Measurements from ENCODE around the gene TESPA1. TPM values are rescaled to one million over a fixed set of nuclear protein-coding genes. Genes with fewer than 3 reads are reported as not detected.
A peak's percentile ranks its signal among the peaks of the same experiment; 100 is the strongest.
"Not testable (repeated sequence)": the region's sequence is repeated elsewhere in the genome, so short reads cannot be mapped to it uniquely, and the experiment has no call there.

TESPA1 gene
- total RNA-seq, 2 donors from 2014 or later = 0.55 to 1.8 TPM

DNA sequence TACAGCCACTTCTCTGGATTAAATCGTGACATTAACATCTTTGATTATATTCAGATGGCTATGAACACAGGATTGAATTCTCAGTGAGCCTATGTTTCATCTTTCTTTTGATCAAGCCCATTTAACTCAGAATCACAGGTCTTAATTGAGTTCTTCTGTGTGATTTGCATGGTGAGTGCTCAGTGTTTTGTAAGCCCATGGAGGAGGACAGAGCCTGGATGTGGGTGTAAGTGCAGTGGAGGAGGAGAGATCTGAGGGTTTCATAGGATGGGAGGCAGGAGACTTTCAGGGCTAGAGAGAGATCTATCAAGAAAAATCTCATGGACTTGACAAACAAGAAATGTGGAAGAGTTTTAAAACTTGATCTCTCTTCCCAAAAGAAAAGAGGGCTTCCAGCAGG is 5.3 kb upstream of the TESPA1 start:
- no peak for DNase-seq
- ATAC-seq = no peak
- intact Hi-C loops (cut with DNase I, micrococcal nuclease) = loop anchor here in 1 of 2 donors (10.0 kb wide), 1 partner anchor 85 kb away; no protein-coding TSS in a partner anchor

GRCh38 chr12:54988402-54989054 is 4.0 kb upstream of the TESPA1 start:
- ATAC-seq (no peak), DNase-seq (peak; percentile 40 to 67)
- intact Hi-C loops (cut with DNase I, micrococcal nuclease) = no loop called here

DNA sequence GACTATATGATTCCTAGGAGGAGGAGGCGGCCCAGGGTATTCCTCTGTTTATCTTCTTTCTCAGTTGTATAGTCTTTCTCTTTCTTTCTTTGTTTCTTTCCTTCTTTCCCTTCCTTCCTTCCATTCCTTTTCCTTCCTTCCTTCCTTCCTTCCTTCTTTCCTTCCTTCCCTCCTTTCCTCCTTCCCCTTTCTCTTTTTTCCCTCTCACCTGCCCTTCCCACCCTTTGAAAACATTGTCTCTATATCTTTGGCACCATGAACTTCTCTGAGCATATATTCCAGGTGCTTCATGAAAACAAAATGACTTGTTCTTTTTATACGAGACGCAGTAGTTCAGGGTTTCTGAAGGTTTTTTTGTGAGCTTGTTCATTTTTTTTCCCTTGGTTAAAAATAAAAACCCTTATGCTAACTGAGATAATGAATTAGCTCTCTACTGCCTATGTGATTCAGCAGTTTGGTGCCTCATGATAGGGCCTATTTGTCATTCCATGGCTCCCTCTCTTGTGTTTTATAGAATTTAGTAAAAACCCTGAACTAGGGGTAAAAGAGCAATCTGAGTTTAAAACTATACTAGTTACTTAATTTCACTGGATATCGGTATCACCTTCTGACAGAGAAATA is 3.2 kb upstream of the TESPA1 start:
- ATAC-seq (no peak), DNase-seq (no peak)
- intact Hi-C loops (cut with DNase I, micrococcal nuclease) = no loop called here

- ATAC-seq; DNase-seq; intact Hi-C loops (cut with DNase I, micrococcal nuclease): not testable (repeated sequence)
Observed at GRCh38 chr12:54986773-54987172, 2.2 kb upstream of the TESPA1 start.

DNA sequence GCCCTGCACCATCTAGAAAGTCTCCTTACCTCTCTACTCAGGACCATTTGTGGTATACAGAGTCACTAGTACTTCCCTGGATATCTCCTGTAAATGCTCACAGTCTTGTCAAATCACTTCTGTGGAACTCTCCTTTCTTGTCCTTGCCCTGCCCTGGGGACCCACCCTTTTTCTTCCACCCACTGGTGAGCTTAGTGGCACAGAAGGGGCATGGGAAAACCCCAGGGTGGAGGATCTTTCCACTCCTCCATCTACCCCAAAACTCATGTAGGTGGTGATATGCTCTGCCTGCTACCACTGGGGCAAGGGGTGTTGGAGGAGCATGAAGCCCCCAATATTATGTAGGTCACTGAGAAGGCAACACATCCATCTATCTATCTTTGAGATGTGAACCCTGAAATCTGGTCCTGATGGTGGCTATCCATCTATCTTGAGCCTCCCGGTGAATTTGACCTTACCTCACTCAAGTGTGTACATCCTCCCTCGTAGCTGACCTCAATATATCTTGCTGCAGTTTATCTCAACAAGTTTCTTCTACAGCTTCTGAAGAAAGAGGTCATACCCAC is 943 bp downstream of the TESPA1 start:
- intact Hi-C loops (cut with DNase I, micrococcal nuclease) = no loop called here
- DNase-seq (no peak), ATAC-seq (no peak)

DNA sequence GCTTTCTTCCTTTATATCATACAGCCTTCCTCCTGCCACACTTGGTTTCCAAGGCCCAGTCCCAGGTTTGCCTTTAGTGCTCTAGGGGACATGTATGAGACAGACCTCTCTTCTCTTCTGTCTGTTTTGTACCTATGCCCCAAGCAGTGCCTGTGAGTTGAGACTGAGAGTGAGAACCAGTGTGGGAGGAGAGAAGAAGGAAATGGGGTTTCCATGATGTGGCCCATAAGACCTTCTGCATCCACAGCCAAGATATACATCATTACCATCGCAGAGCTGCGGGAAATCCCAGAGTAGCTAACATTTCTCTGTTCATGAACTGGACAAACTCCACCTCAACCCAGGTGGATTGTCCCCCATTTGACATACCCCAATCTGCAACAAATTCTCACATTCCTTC is 2.8 kb downstream of the TESPA1 start:
- ATAC-seq = no peak
- no peak for DNase-seq
- intact Hi-C loops (cut with DNase I, micrococcal nuclease) = no loop called here

GRCh38 chr12:54980341-54980740 is 4.2 kb downstream of the TESPA1 start:
- DNase-seq (no peak), ATAC-seq (no peak)
- intact Hi-C loops (cut with DNase I, micrococcal nuclease) = no loop called here

- intact Hi-C loops (cut with DNase I, micrococcal nuclease) = no loop called here
- no peak for ATAC-seq
- no peak for DNase-seq
Observed at GRCh38 chr12:54977857-54978256, 6.7 kb downstream of the TESPA1 start.

DNA sequence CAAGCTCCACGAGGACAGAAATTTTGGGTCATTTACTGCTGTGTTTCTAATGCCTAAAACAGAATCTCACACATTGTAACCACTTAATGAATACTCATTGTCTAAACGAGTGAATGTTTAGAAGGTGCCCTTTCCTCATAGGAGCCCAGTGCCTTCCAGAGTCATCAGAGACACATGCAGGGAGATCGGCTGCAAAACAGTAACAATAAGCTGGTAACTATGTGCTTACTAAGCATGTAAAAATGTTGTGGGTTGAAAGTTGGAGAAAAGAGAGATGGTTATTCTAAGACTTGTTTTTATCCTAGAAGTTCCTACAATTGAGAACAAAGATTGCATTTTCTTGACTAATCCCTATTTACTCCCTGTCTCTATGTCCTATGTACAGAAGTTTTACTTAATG is 7.4 kb downstream of the TESPA1 start:
- no peak for DNase-seq
- ATAC-seq = no peak
- intact Hi-C loops (cut with DNase I, micrococcal nuclease) = no loop called here

DNA sequence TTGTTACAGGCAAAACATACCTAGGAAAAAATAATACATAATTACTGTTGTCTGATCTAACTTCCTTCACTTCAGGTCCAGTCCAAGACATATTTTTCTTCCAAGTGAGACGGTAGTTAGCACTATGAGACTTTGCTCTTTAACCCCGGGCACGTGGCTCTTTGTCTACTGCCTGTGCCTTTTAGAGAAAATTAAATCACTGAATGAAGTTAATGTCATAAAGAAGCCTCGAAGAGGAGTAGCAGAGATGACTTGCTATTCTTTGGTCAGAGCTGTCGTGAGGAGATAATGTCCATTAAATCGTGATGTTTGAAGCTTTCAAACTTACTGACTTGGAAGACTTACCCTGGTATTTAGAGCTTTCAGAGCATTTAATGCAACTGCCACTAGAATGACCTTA is 8.7 kb downstream of the TESPA1 start:
- DNase-seq (no peak), ATAC-seq (peak; percentile 40)
- intact Hi-C loops (cut with DNase I, micrococcal nuclease) = no loop called here

GRCh38 chr12:54975272-54975671 is 9.3 kb downstream of the TESPA1 start:
- no peak for DNase-seq
- intact Hi-C loops (cut with DNase I, micrococcal nuclease) = no loop called here
- no peak for ATAC-seq

DNA sequence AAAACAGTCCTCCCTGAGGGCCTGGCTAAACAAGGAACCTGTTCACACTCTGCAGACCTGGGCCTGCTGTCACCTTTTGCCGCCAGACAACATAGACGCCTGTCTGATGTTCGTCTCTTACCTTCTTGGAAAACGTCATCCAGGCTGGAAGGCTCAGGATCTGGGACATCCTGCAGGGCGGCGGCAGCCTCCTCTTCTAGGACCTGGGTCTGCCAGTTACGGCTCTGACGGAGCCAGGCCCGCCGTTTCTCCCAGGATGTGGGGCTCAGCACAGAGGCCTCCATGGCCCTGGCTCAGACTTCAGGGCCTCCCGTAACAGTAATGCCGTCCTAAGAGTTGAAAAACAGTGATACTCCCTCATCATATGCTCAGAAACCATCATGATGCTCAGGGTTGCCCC is 10.3 kb downstream of the TESPA1 start:
- DNase-seq (no peak), ATAC-seq (no peak)
- intact Hi-C loops (cut with DNase I, micrococcal nuclease) = no loop called here

DNA sequence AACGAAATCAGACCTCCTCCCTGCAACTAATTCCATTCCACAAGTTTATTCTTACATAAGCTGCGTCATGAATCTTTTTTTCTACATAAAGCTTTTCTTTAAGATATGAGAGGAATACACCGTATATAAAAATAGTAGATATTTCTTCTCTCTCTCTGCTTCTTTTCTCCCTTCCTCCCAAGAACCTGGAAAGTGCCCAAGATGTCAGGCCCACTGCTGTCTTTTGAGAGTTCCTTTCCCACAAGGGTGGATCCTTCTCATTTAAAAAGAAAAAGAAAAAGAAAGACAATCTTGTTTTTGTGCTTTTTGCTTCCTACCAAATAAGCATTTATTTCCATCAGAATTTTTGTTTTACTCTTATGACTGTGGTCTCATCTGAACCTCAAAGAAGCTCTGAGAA is 11.0 kb downstream of the TESPA1 start:
- ATAC-seq = no peak
- no peak for DNase-seq
- intact Hi-C loops (cut with DNase I, micrococcal nuclease) = no loop called here

- DNase-seq (no peak), ATAC-seq (no peak)
- intact Hi-C loops (cut with DNase I, micrococcal nuclease) = no loop called here
Observed at GRCh38 chr12:54970741-54971140, 13.8 kb downstream of the TESPA1 start.

DNA sequence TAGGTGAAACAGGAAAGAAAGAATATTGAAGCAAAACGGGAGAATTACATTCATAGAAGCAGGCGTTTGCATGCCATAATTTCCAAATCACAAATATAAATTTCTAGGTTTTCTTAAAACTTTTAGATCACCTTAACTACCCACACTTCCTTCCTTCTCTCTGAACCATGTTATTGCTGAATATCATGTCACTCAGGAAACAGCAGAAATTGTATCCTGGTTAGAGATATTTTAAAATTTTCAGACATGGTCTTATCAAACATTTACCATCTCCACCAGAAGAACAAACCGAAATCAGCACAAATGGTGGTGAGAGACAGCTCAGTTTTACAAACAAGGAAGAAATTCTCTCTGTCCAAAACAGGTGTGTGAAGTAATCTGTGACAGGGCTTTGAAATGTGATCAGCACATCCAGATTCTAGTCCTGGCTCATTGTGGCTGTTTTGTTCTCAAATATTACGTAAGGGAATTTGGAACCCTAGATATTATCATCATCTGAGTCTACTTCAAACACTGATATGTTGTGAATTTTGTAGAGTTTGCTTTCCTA is 16.3 kb downstream of the TESPA1 start:
- ATAC-seq = no peak
- intact Hi-C loops (cut with DNase I, micrococcal nuclease) = no loop called here
- no peak for DNase-seq

- DNase-seq (peak in 1 of 2 donors; percentile 9), ATAC-seq (no peak)
- intact Hi-C loops (cut with DNase I, micrococcal nuclease) = no loop called here
Observed at GRCh38 chr12:54967461-54967860, 17.1 kb downstream of the TESPA1 start.

GRCh38 chr12:54961190-54961589 is 23.4 kb downstream of the TESPA1 start:
- intact Hi-C loops (cut with DNase I, micrococcal nuclease) = no loop called here
- DNase-seq = no peak
- ATAC-seq = no peak

DNA sequence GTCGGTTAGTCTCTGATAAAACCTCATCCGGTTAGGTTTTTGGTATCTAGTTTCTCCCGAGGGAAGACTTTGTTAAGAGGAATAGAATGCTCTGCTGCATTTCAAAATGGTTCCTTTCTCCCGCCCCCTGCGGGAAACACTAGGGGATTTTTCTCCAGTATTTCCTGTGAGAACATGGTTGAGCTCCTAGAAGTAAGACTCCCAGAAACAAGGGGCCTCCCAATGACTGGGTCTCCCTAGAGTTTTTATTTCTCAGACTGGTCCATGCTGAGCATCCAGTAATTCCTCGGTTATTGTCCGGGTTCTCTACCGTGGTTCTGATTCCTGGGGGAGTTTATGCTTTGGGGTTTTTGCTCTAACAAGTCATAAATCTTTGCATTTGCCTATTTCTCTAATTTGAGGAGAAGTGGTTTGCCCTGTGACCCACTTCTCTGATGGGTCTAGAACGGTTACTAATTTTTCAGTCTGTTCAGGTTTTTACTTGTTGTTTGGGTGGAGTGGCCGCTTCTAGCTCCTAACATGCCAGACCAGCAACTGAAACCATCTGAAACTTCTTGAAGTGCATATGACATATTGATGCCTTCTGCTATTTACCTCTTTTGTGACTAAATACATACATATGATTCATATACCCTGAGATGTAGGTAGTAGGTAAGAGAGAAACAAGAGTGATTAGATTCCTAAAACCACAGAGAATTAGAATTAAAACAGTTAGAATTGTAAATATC is 25.1 kb downstream of the TESPA1 start:
- ATAC-seq (no peak), DNase-seq (no peak)
- intact Hi-C loops (cut with DNase I, micrococcal nuclease) = loop anchor here in 1 of 2 donors (5.0 to 10.0 kb wide), 2 partner anchors 105 to 212 kb away; partner anchors contain the start of gene MUCL1

GRCh38 chr12:54958048-54958658 is 26.4 kb downstream of the TESPA1 start:
- peak in 1 of 2 donors; percentile 10 for DNase-seq
- peak; percentile 72 for ATAC-seq
- intact Hi-C loops (cut with DNase I, micrococcal nuclease) = loop anchor here in 1 of 2 donors (5.0 to 10.0 kb wide), 2 partner anchors 103 to 211 kb away; partner anchors contain the start of gene MUCL1
